Hematopoietic multipotent progenitor cell (in vitro differentiated cells): ENCODE measurements around the gene RAB5B. TPM values are rescaled to one million over a fixed set of nuclear protein-coding genes. Genes with fewer than 3 reads are reported as not detected.

ENCODE experiments used
- DNase-seq, 3 donors: peaks; one replicate each; pipeline ENCODE4 v3.0.0-alpha.2; 2011 to 2015; ENCODE audit warnings: low read depth in 2 of 3, low spot score in 2 of 3
- total RNA-seq: library from RNA; depleted of rRNA; stranded (reverse); fragments of >200 nt; gene quantifications from one replicate; pipeline ENCODE4 v1.2.3, GENCODE V29; 2012

The RAB5B gene
- total RNA-seq, 1 donor = 39.9 TPM

GRCh38 chr12:55940065-55940732 lies 33.7 kb upstream of the RAB5B start:
- DNase-seq = peak; percentile 67 to 88 (median 82)

GRCh38 chr12:55942055-55942454 lies 31.8 kb upstream of the RAB5B start:
- no peak for DNase-seq

GRCh38 chr12:55942577-55943136 lies 31.2 kb upstream of the RAB5B start:
- no peak for DNase-seq

- no peak for DNase-seq
Measured at GRCh38 chr12:55946553-55946952, 27.3 kb upstream of the RAB5B start.

- DNase-seq = no peak
Measured at GRCh38 chr12:55955344-55955743, 18.5 kb upstream of the RAB5B start.

GRCh38 chr12:55955800-55956508 lies 17.9 kb upstream of the RAB5B start:
- peak in 2 of 3 donors; percentile 50 to 61 for DNase-seq

GRCh38 chr12:55957106-55957859 lies 16.6 kb upstream of the RAB5B start:
- DNase-seq = no peak

- no peak for DNase-seq
Measured at GRCh38 chr12:55963760-55964159, 10.1 kb upstream of the RAB5B start.

GRCh38 chr12:55965240-55965639 lies 8.6 kb upstream of the RAB5B start:
- no peak for DNase-seq

GRCh38 chr12:55965941-55966407 lies 7.9 kb upstream of the RAB5B start, which contains the start of gene PMEL:
Gene PMEL (minus strand): TSS chr12:55966042. CDS start chr12:55966011, 31 bp downstream.
- DNase-seq = no peak

- peak; percentile 44 to 82 (median 81) for DNase-seq
Measured at GRCh38 chr12:55966408-55967281, 7.2 kb upstream of the RAB5B start, which contains the start of gene CDK2. Gene CDK2 (plus strand): TSS chr12:55966830. CDS start chr12:55967009, 179 bp downstream.

- no peak for DNase-seq
Measured at GRCh38 chr12:55969356-55969755, 4.5 kb upstream of the RAB5B start.

- DNase-seq = no peak
Measured at GRCh38 chr12:55970775-55971174, 3.1 kb upstream of the RAB5B start.

GRCh38 chr12:55972042-55972441 lies 1.8 kb upstream of the RAB5B start:
- no peak for DNase-seq

- DNase-seq = peak in 1 of 3 donors; percentile 43
Measured at GRCh38 chr12:55972456-55972855, 1.4 kb upstream of the RAB5B start.

- DNase-seq = peak in 1 of 3 donors; percentile 36
Measured at GRCh38 chr12:55972911-55973598, 823 bp upstream of the RAB5B start.

GRCh38 chr12:55974308-55974730 lies 441 bp downstream of the RAB5B start:
- DNase-seq = peak in 1 of 3 donors; percentile 58

GRCh38 chr12:55978393-55978792 lies 4.5 kb downstream of the RAB5B start:
- no peak for DNase-seq

- no peak for DNase-seq
Measured at GRCh38 chr12:55979069-55979468, 5.2 kb downstream of the RAB5B start.
